Ovary (tissue), 3 donors: ENCODE data around the gene SNRPF.

Experiments
- EP300 ChIP-seq: sonication (generic); formaldehyde crosslinking; IDR thresholded peaks from one replicate; pipeline ENCODE4 v1.6.1; 2017; ENCODE audit warnings: antibody characterized with exemption
- POLR2A ChIP-seq: fragments of 450-650 bp; IDR thresholded peaks from one replicate; pipeline ENCODE4 v1.6.1; 2017; ENCODE audit warnings: antibody characterized with exemption, mild to moderate bottlenecking, moderate library complexity
- TF ChIP-seq, protein P1 (sequence below), 3 donors: fragments of 450-650 bp in 2 of 3; fragments of 200-600 bp in 1 of 3; IDR thresholded peaks; one replicate each; pipeline versions ENCODE4 v1.5.1 to v1.8.0; 2016 to 2022; ENCODE audit warnings: antibody characterized with exemption in 3 of 3, mild to moderate bottlenecking in 1 of 3
- donor health status: DM: no; HTN: no; CAD: no.

- TF ChIP-seq POLR2A (no peak), EP300 (no peak)
- TF ChIP-seq, protein P1, sequence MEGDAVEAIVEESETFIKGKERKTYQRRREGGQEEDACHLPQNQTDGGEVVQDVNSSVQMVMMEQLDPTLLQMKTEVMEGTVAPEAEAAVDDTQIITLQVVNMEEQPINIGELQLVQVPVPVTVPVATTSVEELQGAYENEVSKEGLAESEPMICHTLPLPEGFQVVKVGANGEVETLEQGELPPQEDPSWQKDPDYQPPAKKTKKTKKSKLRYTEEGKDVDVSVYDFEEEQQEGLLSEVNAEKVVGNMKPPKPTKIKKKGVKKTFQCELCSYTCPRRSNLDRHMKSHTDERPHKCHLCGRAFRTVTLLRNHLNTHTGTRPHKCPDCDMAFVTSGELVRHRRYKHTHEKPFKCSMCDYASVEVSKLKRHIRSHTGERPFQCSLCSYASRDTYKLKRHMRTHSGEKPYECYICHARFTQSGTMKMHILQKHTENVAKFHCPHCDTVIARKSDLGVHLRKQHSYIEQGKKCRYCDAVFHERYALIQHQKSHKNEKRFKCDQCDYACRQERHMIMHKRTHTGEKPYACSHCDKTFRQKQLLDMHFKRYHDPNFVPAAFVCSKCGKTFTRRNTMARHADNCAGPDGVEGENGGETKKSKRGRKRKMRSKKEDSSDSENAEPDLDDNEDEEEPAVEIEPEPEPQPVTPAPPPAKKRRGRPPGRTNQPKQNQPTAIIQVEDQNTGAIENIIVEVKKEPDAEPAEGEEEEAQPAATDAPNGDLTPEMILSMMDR (IDR thresholded peaks at IDR 0.05): no peak
Measured at GRCh38 chr12:95852133-95852532, 6.6 kb upstream of the SNRPF start.
